Measurements from ENCODE around the gene SOX6.
"Not testable (repeated sequence)": the region's sequence is repeated elsewhere in the genome, so short reads cannot be mapped to it uniquely, and the experiment has no call there.

Gene SOX6

DNA sequence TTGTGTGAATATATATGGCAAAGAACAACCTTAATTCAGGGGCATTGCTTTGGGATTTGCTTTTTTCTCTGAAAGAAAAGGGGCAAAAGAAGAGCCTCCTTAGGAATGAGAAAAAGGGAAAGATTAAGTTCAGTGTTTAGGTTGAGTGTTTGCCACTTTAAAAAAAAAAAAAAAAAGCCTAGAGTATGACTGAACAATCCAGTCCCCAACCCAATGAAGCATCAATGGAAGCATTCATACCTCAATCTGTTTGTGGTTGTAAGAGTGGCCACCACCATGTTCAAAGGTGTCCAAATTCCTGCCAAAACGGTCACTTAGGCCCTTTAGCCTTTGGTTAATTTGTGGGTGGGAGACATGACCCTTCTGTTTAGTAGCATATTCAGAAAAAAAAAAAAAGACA is 260.6 kb downstream of the SOX6 start:
- DNase-seq (ENCODE audit: low read depth) = no peak

DNA sequence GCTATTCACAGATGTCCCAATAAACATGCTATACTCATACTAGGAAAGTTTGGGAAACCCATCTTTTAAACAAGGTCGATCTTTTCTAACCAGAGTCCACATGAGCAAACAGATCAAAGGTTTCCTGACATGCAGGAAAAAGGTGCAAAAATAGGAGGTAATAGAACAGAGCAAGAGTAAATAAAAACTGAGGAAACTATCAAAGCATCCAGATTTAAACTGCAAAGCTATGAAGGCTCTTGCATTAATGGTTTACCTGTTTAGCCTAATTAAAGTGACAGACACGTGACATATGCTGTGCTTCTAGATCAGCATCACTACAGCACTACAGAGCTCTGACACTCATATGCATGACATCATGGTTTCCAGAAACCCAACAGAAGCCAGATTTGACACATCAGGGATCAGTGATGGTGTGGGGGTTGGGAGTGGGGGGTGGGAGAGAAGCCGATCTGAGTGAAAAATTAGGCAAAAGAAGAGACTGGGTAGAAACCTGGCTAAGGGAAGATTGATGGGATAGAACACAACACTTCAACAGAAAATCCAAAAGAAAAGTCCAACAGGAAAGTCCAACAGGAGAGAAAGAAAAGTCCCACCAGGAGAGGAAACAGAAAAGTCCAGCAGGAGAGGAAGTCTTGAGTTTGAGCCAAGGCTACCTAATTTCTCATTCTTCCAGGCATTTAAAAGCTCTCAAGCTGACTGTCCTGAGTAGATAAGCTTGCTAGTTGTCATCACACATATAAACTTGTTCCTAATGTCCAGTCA is 262.3 kb downstream of the SOX6 start:
- no peak for DNase-seq (ENCODE audit: low read depth)

DNA sequence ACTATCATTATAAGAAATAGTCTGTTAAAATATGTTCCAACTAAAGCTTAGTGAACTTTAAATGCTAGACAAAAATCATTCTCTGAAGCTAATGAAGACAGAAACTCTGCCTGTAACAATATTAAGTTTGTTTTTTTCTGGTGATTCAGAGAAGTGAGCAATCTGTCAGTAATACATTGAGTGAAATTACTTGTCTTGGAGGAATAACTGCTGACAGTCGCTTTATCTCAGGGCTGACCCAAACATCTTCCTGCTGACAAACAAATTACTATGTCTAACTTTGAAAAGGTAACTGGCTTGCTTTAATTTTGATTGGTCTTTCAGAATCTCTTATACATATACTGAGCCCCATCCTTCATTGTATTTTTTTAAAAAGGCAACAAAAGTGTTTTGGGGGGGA is 264.5 kb downstream of the SOX6 start:
- DNase-seq (ENCODE audit: low read depth) = no peak

DNA sequence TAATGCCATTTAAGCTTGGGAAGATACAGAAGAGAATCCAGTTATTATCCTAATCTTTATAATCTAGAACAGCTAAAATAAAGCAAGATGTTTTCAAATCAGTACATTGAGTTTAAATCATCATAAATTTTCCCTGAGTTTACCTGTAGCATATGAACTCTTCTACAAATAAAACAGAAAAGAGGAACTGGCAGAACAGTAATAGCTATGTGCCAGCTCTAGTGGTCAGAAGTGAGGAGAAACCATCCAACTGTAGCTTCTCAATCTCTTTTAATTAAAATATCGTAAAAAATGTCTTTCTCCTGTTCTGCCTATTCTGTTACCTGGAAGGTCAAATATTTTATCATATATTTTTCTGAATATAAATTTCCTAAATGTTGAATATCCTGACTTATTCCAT is 266.9 kb downstream of the SOX6 start:
- no peak for DNase-seq (ENCODE audit: low read depth)

DNA sequence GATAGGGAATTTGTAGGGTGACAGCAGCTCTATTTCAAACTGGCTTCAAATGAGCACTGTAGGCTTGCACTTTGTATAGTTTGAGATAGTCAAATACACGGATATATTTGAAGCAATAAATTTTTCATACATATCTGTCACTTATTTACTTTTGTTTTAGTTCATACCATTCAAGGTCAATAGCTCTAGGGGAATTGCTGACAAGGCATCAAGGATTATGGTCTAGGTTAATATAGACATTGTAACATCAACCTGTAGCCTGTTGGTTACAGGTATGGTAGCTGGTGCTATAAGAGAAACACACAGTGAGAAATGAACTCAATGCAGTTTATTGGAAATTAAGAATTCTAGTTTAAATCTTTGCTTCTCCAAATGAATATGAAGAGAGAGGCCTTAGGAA is 267.6 kb downstream of the SOX6 start:
- no peak for DNase-seq (ENCODE audit: low read depth)

DNA sequence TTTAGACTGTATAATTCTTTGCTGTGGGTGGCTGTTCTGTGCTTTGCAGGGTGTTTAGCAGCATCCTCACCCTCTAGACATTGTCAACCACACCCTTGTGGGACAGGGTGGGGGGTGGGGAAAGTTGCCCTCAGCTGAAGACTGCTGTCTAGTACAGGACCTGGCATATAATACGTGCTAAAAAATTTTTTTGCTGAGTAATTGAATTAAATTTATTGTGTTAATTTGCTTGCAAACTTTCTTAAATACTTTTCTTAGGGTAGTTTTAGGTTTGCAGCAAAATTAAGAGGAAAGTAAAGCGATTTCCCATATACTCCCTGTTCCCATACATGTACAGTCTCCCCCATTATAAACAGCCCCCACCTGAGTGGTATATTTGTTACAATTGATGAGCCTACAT is 268.5 kb downstream of the SOX6 start:
- no peak for DNase-seq (ENCODE audit: low read depth)

DNA sequence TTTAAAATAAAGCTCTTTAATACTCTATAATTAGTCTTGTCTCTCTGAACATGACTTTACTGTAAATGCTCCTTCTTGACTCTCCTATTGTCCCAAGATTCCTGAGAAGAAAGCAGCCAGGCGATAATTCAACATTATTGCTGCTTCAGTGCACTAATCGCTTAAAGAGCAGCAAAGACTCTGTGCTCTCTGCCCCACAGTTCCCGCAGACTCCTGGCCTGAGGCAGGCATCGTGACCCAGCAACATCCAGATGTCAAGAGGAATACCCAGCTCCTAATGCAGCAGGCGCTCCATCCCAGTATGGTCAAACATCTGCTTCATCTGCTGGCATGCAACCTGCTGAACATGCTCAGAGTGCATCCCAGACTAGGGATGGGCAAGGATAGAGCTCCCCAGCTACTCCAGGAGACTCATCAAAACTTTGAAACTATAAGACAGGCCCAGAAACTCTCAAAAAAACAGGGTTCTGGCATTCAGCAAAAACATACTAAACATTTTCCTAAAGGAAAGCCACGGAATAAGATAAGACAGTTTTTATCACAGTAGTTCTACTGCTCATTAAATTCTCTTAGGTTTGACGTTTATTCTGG is 270.0 kb downstream of the SOX6 start:
- DNase-seq (ENCODE audit: low read depth) = no peak

DNA sequence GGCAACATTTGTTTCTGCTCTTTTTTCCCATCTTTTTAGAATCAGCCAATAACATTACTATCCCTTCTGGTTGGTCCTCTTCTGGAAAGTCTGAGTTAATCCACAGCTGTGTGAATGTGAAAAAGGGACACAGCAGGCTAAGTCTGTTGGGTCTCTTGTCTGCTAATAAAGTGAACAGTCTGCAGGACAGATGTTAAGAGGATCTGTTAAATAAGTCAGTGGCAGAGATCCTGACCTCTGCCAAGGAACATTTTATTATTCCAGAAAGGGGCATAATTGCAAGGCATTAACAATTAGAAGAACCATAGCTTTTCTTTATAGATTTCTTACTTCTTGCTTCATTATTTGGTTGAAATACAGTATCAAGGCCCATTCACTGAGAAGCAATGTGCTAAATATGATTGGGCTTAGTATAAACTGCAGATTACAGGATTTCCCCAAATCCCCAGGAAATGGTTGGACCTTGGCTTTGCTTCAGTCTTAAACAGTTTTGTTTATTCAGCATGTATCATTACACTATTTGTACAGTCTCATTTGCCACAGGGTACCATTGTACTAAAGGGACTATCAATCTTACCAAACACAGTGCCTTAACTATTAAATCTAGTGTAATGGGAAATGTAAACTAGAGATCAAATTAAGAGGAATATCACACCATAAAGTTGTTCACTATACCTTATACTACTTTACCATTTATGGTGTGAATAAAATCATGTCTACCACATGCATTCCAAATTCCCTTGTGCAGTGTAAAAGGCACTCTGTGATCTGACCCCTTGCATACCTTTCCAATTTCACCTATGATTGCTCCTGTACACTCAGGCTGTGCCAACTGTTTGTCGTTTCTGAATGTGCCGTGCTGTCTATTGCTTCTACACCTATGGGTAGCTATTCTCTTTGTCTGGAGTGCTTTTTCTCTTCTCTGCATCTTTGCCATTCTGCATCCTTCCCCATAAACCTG is 274.0 kb downstream of the SOX6 start:
- no peak for DNase-seq (ENCODE audit: low read depth)

DNA sequence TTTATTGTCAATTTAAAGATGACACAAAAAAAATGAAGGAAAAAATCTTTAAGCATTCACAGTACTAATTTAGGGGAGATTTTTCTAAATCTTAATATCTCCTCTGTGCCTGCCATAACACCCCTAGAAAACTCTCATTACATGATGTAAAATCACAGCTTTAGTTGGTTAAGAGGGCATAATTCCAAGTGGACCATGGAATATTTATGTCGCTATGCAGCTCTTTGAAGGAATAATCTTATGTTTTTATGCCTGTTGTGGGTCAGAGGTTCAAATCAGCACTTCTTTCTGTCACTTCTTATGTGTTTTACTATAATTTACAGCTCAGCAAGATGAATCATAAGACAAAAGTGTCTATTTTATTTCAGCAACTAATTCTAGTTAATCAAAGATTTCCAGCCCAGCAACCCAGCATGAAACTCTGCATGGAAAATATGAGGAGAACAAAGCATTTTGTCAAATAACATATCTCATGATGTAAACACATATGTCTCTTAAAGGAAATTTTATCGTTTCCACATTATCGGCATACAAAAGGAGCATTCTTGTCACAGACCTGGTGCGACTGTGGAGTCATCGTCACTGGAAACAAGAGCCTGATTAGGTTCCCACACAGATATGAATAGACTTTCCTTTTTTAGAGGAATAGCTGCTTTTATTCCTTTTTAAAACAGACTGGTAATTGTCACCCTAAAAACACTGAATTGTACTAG is 274.8 kb downstream of the SOX6 start:
- no peak for DNase-seq (ENCODE audit: low read depth)

DNA sequence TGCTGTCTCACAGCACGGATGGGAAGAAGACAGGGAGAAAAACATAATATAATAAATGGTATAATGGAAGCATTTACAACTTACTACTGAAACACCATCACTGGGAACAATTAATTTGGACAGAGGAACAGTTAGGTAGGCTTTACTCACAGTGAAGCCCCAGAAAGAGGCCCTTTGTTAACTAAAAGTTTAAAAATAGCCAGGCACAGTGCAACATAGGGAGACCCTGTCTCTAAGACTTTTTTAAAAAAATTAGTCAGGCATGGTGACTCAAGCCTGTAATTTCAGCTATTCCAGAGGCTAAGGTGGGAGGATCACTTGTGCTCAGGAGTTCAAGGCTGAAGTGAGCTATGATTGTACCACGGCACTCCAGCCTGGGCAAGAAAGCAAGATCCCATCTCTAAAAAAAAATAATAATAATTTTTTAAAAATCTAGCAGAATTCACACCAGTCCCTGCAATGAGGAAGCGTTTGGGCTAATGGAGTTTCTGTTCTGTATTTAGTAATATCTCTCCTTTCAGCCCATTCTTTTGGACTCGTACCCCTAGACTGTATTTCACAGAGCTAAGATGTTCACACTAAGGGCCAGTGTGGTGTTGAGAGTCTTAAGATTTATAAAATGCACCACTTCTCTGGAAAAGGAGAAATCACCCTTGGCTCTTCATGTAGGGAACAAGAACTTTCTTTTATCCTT is 275.5 kb downstream of the SOX6 start:
- no peak for DNase-seq (ENCODE audit: low read depth)

DNA sequence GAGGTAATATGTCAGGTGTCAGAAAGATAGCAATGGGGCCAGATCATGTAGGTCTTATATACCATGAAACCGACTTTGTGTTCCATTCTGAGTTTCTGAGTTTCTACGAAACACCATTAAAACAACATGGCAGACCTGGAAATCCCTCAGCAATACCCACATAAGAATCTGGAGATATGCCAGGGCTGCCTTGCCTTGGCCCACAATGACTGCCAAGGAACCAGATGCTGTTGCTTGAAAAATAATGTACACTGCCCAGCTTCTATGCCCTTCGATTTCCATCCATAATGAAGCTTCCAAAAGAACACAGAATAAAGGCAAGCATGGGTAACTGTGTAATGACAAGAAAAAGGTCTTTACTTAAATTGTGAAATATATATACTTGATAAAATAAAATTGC is 277.4 kb downstream of the SOX6 start:
- no peak for DNase-seq (ENCODE audit: low read depth)

DNA sequence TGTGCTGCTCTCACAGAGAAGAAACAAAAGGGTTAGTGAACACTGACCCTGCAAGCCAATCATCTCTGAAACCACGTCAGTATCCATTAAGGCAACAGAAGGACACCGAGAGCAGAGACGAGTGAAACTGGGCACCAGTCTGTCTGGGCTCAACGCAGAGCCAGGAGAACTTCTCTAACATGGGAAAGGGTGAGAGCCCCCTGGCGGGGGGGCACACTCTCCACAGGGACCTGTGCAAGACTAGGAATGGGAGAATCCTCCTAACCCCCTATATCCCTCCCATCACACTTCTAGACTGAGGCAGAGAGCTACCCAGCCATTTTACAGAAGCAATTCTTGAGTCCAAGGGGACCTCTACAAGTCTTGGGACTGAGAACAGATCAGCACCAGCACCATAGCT is 285.8 kb downstream of the SOX6 start:
- DNase-seq (ENCODE audit: low read depth) = no peak

DNA sequence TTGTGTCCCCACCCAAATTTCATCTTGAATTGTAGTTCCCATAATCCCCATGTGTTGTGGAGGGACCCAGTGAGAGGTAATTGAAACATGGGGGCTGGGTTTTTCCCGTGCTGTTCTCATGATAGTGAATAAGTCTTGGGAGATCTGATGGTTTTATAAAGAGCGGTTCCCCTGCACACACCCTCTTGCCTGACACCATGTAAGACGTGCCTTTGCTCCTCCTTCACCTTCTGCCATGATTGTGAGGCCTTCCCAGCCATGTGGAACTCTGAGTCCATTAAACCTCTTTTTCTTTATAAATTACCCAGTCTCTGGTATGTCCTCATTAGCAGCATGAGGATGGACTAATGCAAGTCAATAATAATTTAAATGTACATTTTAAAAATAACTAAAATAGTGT is 289.1 kb downstream of the SOX6 start:
- not testable (repeated sequence) for DNase-seq (ENCODE audit: low read depth)

DNA sequence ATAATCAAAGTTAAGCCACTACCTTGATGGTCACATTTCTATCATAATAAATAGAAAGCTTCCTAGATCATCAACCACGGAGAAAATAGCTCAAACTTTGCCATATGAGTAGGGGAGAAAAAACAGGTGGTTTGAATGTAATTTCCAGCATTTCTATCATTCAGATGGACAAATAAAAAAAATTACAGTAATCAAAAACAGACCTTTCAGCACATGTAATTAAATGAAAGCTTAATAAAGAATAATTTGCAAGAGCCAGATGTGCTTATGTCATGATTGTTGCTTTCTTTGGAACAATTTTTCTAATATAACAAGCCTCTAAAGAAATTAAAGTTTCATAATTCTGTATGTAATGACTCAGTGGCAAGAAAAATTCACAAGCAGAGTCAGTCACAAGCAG is 297.0 kb downstream of the SOX6 start:
- DNase-seq (ENCODE audit: low read depth) = no peak

DNA sequence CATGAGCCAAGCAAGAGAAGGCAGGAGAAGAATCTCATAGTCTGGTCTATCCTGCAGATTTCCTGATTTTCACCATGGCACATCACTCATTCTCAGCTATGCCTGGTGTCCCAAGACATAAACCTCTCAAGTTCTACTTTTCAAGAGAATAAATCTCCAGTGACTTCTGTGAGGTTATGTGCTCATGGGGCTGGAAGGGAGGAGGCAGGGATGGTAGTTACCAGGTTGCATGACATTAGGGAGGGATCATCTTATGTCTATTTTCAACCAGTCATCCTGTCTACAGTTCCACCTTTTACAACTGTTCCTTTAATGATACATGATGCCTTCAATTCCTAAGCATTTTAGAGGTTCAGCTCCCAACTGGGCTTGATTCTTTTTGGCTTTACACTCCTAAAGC is 297.7 kb downstream of the SOX6 start:
- DNase-seq (ENCODE audit: low read depth) = no peak

DNA sequence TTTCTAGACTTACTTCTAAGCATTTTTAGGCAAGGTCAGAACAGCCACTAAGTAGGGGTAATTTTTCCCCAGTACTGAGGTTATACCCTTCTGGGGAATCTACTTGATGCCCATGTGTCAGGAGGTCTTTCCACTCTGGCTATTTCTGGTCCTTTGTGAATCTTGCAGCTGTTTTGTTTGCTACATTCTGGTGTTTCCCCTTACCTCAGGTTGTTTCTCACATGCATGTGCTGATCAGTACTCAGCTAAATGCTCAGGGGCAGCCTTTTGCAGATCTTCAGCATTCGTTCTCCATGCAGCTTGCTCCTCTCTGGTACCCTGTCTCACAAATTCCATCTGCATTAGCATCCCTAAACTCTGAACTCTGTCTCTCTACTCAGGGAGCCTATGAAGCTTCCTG is 303.6 kb downstream of the SOX6 start:
- DNase-seq (ENCODE audit: low read depth) = no peak

DNA sequence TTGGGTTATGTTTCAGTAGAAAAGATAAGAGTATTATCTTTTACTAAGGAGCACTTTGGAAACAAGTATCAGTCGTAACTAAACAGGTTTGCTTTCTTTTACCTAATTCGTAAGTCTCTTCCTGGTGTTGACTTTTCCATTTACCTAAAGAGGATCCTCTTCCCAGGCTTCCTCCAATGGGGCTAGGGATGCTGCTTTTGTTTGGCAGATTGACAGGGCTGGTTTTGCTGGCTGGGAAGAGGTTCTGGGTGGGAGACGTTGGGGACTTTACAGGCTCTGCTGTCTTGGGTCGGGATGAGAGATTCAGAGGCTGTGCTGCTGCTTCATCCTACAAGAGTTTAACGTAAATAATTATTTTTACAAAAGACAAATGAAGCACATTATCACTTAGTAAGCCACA is 306.7 kb downstream of the SOX6 start:
- DNase-seq (ENCODE audit: low read depth) = no peak

DNA sequence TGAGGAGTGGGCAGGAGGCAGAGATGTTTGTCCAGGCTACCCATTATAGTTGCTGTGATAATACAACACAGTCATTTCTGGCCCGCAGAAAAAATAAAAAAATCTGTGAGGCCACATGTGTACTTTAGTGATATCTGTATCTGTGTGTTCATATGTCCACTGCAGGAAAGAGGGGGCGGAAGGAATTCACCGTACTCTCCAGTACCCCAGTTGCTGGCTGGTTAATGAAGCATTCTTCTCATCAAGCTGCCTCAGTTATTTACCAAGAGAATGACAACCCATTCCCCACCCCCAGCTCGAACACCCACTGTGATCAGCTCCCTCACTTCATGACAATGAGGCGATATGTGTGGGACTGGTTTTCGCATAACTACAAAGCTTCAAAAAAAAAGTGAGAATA is 309.3 kb downstream of the SOX6 start:
- no peak for DNase-seq (ENCODE audit: low read depth)

DNA sequence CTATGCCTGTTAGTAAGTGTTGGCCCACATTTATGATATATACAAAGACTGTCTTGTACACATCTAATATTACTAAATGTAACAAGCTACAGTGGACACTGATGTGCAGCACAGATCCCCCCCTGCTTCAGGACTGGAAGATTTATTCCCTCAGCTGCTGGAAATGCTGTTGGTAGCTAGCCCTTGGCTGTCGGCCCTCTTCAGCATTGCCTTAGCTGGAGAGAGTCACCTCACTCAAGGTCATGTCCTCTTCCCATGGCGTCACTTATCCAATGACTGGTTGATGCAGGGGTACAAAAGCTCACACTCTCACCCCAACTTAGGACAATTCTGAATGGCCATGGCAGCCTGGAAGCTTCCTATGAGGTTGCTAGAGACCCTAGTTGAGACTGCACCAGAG is 312.7 kb downstream of the SOX6 start:
- DNase-seq (ENCODE audit: low read depth) = no peak

DNA sequence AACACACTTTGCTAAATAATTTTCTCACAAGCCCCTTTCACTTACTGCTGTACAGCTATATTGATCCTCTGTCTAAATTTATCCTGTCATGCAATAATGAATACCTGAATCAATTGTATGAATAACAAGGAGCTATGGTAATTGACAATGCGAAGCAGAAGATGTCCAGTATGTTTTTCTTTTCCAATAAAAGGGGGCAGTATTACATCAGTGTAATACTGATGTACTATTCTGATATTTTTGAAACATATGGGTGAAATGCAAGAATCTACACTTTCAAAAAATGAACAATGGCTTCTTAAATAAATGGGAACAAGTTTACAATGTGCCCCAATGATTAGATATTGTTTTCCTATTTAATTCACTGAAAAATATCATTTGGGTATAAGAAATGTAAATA is 315.1 kb downstream of the SOX6 start:
- DNase-seq (ENCODE audit: low read depth) = no peak

DNA sequence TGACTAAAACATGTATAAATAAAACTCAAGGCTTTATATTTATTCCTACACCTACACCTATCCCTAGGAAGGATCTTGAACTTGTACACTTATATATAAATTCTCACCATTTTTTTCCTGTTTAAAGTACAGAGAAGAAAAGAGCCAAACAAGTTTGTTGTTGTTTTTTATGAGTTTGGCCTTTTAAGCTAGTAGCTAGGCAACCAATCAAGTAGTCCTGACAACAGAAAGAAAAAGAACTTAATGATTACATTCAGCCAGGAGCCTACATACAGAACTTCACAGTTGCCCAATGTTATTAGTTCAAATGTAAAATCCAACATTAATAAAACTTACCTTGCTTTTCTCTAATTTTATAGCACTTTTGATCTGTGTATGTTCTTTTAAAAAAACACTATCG is 316.2 kb downstream of the SOX6 start:
- no peak for DNase-seq (ENCODE audit: low read depth)

DNA sequence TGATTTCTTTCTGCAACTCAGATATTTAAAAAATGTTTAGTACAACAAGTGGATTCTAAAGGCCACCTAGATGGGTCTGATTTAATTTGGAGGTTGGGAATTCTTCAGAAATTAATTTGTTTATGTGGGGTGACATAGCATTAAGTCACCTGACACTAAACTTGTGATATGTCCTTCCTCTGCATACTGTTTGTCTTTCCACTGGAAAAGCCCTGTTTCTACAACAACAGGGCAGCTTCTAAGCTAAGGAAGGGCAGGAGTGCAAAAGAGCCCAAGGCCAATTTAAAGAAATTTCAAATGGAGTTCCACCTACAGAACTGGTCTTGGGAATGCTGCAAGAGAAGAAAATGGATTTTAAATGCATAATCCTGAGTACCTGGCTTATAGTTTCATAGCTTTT is 319.2 kb downstream of the SOX6 start:
- no peak for DNase-seq (ENCODE audit: low read depth)

Measured in stimulated activated CD8-positive, alpha-beta memory T cell treated with anti-CD3 and anti-CD28 coated beads, Interleukin-15, amount 100 ng/mL, for 24 hours (primary cell).